ENCODE results near the gene DUOX1.

The DUOX1 gene

GRCh38 chr15:45143946-45144345 is 14.2 kb downstream of the DUOX1 start:
- no peak for ATAC-seq
- no peak for TF ChIP-seq GLIS3 (CRISPR knock-in tag; IDR thresholded peaks at IDR 0.05)
- TF ChIP-seq SNAI2 (CRISPR knock-in tag; IDR thresholded peaks at IDR 0.05), result no peak
- TF ChIP-seq PPARA (CRISPR knock-in tag; IDR thresholded peaks at IDR 0.05; ENCODE audit: borderline replicate concordance), result no peak
- no peak for TF ChIP-seq CREB5 (CRISPR knock-in tag; IDR thresholded peaks at IDR 0.05; ENCODE audit: low read depth)
- TF ChIP-seq TSHZ2 (CRISPR knock-in tag; IDR thresholded peaks at IDR 0.05), result no peak
- no peak for TF ChIP-seq ZFP30 (CRISPR knock-in tag; IDR thresholded peaks at IDR 0.05)
- TF ChIP-seq RARB (CRISPR knock-in tag; IDR thresholded peaks at IDR 0.05), result no peak
- TF ChIP-seq ISL1 (CRISPR knock-in tag; IDR thresholded peaks at IDR 0.05), result no peak
- no peak for TF ChIP-seq BACH2 (CRISPR knock-in tag; IDR thresholded peaks at IDR 0.05; ENCODE audit: borderline replicate concordance)
- TF ChIP-seq OSR1 (CRISPR knock-in tag; IDR thresholded peaks at IDR 0.05), result no peak
- no peak for TF ChIP-seq CSRNP3 (CRISPR knock-in tag; IDR thresholded peaks at IDR 0.05)
- TF ChIP-seq PATZ1 (CRISPR knock-in tag; IDR thresholded peaks at IDR 0.05; ENCODE audit: borderline replicate concordance), result no peak
- TF ChIP-seq ESRRG (CRISPR knock-in tag; IDR thresholded peaks at IDR 0.05), result no peak
- no peak for TF ChIP-seq ZC3H10 (CRISPR knock-in tag; IDR thresholded peaks at IDR 0.05)
- TF ChIP-seq TOX (CRISPR knock-in tag; IDR thresholded peaks at IDR 0.05; ENCODE audit: borderline replicate concordance), result no peak
- TF ChIP-seq ARNTL (CRISPR knock-in tag; IDR thresholded peaks at IDR 0.05; ENCODE audit: borderline replicate concordance, low read depth), result no peak
- no peak for TF ChIP-seq CSDC2 (CRISPR knock-in tag; IDR thresholded peaks at IDR 0.05)
- no peak for TF ChIP-seq ZNF8 (CRISPR knock-in tag; IDR thresholded peaks at IDR 0.05)

GRCh38 chr15:45144775-45145174 is 15.0 kb downstream of the DUOX1 start:
- TF ChIP-seq CSDC2 (CRISPR knock-in tag; IDR thresholded peaks at IDR 0.05), result no peak
- TF ChIP-seq ESRRG (CRISPR knock-in tag; IDR thresholded peaks at IDR 0.05), result no peak
- ATAC-seq, result no peak

- no peak for ATAC-seq
- TF ChIP-seq OSR1 (CRISPR knock-in tag; IDR thresholded peaks at IDR 0.05), result no peak
- TF ChIP-seq PATZ1 (CRISPR knock-in tag; IDR thresholded peaks at IDR 0.05; ENCODE audit: borderline replicate concordance), result no peak
- TF ChIP-seq CSRNP3 (CRISPR knock-in tag; IDR thresholded peaks at IDR 0.05), result no peak
- TF ChIP-seq ARNTL (CRISPR knock-in tag; IDR thresholded peaks at IDR 0.05; ENCODE audit: borderline replicate concordance, low read depth), result no peak
- TF ChIP-seq CREB5 (CRISPR knock-in tag; IDR thresholded peaks at IDR 0.05; ENCODE audit: low read depth), result no peak
- TF ChIP-seq BACH2 (CRISPR knock-in tag; IDR thresholded peaks at IDR 0.05; ENCODE audit: borderline replicate concordance), result no peak
- TF ChIP-seq ISL1 (CRISPR knock-in tag; IDR thresholded peaks at IDR 0.05), result no peak
- TF ChIP-seq ZNF565 (CRISPR knock-in tag; conservative IDR thresholded peaks at IDR 0.05; ENCODE audit: low read depth), result no peak
- TF ChIP-seq SNAI2 (CRISPR knock-in tag; IDR thresholded peaks at IDR 0.05), result no peak
- TF ChIP-seq ZNF8 (CRISPR knock-in tag; IDR thresholded peaks at IDR 0.05), result no peak
- TF ChIP-seq ZNF70 (CRISPR knock-in tag; IDR thresholded peaks at IDR 0.05), result no peak
These were observed 16.6 kb downstream of the DUOX1 start for GRCh38 chr15:45146405-45146804.

All from SK-N-SH treated with all-trans-retinoic acid at 6 μM for 48 hours (cell line).